GM19043 (cell line): ENCODE data around the gene MROH7.

Source experiments
- ATAC-seq: cut with Tn5 transposase; IDR thresholded peaks from one replicate; pipeline ENCODE4 v1.9.1; 2021; ENCODE audit warnings: low read depth; ENCODE audit not compliant: unreplicated experiment

The MROH7 gene

DNA sequence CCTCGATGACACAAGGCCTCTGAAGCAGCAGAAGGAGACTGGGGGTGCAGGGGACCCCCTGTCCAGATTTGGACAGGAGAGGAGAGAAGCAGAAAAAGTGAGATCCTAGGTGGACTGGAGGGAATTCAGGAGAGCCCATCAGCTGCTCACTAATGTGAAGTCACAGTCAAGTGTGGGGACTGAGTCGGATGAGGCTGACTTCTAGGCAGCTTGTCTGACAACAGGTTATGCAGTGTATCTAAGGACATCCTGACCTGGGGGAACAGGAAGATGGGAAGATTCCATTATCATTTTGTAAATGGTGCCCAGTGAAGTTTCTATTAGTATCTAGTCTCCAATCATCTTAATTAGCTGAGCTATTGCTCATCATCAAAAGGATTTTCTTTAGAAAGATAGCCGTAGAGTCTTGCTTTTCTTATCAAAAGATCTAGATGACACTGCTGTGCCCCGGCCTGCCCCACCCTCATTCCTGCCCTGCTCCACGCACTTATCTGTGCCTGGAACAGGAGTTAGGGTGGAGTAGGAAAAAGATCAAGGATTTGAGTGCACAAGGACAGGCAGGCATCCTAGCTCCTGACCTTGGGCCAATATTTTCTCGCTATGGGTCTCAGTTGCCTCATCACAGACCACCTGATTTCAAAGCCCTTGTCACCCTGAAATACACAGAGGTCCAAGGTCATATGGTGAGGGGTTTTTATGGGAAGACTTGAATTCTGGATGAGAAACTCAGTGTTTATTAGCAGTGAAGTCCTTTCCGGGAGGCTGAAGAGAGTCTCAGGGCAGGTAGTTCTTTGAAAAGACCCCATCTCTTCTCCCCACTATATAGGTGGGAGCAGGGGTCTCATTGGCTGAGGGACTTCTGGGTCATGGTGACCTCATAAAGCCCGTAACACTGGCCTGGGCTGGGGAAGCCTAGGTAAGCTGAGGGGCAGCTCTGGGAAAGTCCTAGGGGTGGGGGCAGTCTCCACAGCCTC lies at the start of gene MROH7:
MROH7 (plus strand) TSS at position 924 of the 974 bp plus-strand sequence. CDS start 11,141 bp downstream, outside the sequence.
- ATAC-seq, result no peak

DNA sequence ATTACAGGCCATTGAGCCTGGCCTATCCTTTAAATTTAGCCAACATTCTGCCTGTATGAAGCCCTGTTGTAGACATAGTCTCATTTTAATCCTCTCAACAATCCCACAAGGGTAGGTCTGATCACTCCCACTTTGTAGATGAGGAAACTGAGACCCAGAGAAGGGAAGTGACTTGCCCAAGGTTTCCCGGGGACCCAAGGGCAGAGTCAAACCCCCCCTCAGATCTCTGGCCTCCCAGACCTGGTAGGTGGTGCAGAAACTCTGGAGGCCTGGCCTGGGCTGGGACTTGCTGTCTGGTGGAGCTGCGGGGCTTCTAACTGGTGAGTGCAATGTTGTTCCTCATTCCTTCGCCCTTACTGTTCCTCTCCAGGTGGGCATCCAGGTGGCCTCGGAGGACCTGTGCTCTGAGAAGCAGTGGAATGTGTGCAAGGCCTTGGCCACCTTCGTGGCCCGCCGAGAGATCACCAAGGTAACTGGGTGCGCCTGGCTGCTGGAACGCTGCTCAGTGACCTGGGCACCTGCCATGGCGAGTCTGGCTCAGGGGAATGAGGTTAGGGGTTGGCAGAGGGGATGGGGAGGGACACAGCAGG lies 47.9 kb upstream of the MROH7 start:
- ATAC-seq, result no peak

DNA sequence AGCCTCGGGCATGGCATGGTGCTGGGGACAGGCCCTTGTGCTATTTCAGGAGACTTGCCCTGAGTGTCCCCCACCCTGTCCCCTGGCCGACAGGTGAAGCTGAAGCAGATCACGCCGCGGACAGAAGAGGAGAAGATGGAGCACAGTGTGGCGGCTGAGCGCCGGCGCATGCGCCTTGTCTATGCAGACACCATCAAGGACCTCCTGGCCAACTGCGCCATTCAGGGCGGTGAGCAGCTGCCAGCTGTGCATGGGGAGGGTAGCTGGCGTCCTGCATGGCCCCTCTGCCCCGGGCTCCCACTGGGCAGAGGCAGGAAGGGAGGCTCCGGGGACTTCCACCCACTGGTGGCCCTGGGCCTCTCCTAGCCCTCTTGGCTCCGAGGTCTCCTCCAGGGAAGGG lies 47.1 kb upstream of the MROH7 start:
- ATAC-seq, result no peak

DNA sequence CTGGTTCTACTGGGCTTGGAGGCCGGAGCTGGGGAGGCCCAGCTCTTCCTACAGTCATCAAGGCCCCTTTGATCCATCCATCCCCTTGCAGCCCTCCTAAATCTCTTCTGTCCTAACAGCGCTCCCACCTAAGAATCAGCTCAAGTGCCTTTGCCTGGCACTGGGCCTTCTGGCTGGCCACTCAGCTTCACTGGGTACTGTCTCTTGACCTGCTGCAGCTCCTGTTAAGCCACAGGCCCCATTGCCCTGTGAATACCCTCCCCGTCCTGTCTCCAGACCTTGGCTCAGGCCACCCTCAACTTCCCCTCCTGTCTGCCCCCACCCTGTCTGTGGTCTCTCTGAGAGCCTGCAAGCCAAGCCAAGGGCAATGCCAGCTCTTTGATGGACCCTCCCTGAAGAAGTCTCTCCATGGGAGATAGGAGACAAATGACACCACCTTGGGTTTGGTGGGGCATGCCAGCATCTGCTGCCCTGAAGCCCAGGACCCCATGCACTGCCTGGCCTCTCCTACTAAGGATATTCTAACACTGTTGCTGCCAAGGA lies 45.6 kb upstream of the MROH7 start:
- no peak for ATAC-seq

DNA sequence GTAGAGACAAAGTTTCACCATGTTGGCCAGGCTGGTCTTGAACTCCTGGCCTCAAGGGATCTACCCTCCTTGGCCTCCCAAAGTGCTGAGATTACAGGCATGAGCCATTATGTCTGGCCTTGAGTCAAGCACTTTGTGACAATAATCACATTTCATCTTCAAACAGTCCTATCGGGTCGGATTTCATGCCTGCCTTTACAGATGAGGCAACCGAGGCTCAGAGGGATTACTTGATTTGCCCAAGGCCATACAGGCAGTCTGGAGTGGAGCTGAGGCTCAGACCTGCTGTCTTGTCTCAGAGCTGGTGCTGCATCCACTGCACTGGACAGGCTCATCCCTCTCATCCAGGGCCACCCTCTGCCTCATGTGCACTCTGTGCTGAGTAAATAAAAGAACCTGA lies 44.8 kb upstream of the MROH7 start:
- ATAC-seq, result no peak

DNA sequence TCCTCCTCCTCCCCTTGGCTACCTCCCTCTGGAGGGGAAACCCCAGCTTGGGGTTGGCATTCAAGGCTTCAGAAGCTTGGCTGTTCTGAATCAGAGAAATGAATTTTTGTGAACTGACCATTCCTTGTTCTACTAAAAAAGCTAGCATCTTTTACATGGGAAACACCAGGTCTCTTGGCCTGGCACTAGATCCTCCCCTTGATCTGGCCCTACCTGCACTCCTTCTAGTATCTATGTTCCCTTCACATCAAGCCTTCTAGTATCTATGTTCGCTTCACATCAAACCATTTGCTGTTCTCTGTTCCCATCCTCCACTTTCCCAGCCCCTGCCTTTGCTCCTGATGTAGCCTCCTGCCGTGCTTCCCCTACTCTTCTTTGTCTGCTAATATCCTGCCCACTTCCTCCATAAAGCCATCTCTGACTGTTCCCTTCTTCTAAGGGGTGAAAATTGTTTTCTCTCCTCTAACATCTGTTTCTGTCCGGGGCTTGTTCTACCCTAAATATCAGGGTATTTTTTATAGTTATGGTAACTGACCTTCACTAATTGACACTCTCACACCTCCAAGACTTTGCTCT lies 44.0 kb upstream of the MROH7 start:
- ATAC-seq, result no peak

DNA sequence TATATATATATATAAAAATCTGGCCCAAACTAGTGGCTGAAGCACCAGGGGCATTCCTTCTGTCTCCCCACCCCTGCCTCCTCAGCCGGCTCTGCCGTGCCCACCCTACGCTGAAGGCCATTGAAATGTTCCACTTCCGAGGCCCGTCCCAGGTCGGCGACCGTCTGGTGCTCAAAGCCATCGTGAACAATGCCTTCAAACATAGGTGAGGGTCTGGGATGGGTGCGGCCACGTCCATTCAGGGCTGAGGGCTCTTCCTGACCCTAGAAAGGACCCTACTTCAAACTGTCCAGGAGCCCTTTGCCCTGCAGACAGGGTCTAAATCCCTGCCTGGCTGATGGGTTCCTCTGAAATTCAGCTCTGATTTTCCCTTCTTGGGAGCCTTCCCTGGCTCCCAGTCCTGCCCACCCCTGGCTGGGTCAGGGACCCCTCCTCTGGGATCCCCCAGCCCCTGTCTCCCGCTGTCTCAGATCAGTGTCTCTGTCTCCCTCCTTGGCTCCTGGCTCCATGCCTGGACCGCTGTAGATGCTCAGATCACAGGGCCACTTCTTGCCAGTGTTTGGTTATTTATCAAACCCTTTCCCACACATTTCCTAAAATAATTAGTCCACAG lies 42.3 kb upstream of the MROH7 start:
- no peak for ATAC-seq

DNA sequence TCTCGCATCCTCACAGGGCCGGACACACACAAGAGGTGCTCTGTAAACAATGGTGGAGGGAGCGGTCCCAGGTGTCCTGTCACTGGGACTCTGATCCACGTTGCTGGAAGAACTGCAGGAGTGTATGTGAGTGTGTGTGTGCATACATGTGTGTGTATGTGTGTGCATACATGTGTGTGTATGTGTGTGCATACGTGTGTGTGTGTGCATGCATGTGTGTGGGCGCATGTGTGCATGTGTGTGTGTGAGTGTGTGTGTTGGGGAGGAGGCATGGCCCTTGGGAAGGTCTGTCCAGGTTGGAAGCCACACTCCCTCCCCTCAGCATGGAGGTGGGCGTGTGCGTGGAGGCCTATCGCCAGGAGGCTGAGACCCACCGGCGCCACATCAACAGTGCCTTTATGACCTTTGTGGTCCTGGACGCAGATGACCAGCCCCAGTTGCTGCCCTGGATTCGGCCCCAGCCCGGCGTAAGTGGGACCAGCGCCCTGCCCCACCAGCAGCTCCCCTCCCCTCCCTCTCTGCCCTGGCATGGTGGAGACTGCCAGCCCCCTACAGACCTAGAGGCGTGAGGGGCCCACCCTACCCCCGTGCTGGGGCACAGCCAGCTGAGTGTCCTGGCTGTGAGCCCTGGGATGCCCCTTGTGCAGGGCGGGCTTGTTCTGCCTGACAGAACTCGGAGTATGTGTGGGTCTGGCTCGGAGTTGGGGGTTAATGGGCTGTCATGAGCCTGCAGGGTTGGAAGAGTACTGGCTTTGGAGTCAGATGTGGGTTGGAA lies 40.5 kb upstream of the MROH7 start:
- ATAC-seq, result no peak

DNA sequence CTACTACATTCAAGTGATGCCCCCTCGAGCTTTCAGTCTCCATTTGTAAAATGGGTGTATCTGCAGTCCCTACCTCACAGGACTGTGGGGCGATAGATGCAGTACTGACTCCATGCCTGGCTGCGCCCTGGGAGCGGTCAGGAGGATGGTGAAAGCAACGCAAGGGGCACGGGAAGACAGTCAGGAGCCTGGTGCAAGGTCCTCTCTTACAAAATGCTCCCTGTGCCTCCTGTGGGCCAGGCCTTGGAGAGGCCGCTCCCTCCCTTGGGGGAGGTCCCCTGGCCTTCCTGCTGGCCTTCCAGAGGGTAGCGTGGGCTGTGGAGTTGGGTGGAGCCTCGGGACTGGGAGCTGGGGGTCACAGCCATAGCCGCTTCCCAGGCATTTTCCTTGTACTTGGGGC lies 39.9 kb upstream of the MROH7 start:
- ATAC-seq, result no peak

DNA sequence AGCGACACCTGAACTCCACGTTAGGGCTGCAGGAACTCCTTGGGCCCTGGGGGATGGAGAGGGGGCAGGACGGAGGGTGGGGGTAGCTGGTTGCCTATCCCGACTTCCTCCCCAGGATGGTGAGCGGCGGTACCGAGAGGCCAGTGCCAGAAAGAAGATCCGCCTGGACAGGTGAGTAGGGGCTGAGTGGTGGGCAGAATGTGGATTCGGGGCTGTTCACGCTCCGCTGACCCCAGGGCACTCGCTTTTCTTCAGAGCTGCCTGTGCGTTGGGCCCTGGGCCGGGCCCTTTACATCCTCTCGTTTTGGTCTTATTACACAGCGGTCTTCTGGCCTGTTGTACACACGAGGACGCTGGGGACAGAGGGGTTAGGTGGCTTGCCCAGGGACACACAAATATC lies 39.0 kb upstream of the MROH7 start:
- ATAC-seq, result no peak

DNA sequence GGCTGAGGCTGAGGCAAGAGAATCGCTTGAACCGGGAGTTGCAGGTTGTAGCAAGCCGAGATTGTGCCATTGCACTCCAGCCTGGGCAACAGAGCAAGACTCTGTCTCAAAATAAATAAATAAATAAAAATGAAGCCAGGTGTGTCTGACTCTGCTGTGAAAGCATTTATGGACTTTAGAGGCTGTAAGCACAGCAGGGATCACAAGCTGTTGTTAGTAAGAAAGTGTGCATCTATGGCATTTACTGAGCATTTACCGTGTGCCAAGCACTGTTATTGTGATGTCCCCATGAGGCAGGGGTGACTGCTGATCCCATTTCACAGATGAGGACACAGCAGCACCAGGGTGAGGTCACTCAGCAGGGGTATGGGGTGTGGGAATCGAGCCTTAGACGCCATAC lies 38.3 kb upstream of the MROH7 start:
- no peak for ATAC-seq

DNA sequence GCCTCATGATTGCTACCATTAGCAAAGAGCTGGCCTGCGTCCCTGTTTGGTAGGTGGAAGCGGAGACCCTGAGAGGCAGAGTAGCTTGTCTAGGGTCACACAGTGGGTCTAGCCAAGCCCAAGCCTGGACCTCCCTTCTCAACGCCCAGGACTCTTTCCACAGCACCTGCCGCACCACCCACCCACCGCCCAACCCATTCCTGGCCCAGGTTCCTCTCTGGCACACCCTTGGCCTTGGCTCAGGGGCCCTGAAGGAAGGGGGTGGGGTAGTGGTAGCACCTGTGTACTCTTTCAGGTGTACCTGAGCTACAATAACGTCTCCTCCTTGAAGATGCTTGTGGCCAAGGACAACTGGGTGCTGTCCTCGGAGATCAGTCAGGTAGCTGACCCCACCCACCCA lies 37.5 kb upstream of the MROH7 start:
- no peak for ATAC-seq

DNA sequence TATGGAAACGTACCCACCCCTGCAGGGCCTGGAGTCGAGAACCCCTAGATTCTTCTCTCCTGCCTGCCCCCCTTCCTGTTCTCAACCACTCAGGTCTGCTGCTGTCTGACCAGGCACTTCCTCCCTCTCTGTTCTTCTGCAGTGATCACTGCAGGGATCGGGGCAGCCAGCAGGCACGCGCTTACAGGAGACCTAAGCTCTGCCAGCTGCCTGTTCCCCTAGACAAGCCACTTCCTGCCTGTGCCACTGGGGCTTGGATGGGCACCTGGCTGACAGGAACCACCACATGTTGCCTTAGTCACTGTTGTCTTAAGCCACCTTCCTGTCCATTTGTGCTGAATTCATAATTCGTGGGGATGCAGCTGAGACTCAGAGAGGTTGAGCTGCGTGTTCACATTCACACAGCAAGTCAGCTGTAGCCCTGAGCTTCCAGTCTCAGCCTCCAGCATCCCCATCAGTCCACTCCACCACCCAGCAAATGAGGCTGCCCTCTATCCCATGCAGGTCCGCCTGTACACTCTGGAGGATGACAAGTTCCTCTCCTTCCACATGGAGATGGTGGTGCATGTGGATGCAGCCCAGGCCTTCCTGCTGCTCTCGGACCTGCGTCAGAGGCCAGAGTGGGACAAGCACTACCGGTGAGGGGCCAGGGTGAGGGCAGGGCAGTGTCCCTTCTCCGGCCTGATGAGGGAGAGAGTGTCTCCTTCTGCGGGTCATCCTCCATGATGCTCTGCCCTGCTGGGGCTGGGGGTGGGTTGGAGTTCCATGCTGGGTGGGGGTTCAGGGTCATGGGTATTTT lies 36.8 kb upstream of the MROH7 start:
- no peak for ATAC-seq

DNA sequence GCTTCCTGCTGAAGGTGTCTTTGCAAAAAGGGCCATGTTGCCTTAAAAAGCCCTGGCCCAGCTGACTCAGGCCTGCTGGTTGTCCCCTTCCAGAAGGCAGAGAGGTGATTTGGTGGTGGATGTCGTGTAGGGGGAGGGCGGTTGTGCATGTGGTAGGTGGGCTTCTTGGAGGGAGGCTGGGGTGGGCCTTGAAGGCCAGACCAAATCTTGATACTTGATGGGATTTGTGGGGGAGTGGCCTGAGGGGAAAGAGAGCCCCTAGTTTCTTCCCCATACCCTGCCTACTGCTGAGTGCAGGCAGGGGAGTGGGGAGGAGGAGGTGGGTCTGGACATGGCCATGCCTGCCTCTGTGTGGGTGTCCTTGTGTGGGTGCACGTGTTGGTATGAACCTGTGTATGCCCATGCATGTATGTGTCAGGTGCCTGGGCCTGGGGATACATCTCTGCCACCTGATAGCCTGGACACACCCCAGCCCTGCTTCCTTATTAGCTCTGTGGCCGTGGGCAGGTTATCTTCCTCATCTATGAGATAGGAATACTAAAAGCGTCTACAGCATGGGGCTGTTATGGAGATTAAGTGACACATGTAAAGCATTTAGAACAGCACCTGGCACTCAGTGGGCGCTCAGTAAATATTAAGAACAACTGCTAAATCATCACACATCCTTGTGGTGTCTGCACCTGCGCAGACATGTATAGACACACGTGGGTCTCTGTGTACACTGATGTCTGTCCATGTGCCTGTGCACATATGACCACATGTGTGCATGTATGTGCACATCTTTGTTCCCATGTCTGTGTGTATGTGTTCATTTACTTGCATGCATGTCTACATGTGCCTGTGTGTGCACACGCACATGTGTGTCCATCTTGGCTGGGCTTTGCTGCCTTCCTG lies 35.2 kb upstream of the MROH7 start:
- ATAC-seq, result no peak

DNA sequence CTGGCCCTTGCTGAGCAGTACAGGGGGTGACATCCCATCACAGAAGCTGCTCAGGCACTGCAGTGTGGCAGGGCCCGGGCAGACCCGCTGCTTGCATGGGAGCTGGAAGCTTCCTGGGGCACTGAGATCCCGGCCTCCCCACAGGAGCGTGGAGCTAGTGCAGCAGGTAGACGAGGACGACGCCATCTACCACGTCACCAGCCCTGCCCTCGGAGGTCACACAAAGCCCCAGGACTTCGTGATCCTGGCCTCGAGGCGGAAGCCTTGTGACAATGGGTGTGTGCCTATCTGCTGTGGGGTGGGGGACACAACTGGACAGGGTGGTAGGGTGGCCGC lies 34.6 kb upstream of the MROH7 start:
- ATAC-seq, result no peak

DNA sequence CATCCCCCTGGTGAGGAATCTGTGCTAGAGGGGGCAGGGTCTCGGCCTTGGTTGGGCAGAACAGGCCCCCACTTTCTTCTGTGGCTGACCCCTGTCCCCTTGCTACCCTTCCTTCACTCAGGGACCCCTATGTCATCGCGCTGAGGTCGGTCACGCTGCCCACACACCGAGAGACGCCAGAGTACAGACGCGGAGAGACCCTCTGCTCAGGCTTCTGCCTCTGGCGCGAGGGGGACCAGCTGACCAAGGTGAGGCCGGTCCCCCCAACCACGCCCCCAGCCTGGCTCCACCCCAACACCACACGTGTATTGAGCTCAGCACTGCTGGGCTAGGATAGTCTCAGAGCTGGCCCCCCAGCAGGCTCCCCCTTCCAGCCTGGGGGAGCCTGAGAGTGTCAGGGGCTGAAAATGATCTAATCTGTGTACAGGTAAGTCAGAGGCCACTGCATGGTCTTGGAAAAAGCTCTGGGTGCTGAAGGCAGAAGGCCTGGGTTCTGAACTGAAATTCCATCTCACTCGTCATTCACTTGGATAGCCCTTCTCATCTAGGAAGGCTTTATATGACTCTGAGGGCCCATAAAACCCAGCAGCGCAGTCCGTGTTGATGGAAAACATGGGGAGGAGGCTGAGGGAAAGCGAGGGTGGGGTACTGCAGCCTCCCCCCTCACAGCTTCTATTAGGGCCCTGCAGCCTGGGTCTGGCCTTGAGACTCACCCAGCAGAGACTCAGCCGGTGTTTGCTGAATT lies 33.6 kb upstream of the MROH7 start:
- no peak for ATAC-seq

DNA sequence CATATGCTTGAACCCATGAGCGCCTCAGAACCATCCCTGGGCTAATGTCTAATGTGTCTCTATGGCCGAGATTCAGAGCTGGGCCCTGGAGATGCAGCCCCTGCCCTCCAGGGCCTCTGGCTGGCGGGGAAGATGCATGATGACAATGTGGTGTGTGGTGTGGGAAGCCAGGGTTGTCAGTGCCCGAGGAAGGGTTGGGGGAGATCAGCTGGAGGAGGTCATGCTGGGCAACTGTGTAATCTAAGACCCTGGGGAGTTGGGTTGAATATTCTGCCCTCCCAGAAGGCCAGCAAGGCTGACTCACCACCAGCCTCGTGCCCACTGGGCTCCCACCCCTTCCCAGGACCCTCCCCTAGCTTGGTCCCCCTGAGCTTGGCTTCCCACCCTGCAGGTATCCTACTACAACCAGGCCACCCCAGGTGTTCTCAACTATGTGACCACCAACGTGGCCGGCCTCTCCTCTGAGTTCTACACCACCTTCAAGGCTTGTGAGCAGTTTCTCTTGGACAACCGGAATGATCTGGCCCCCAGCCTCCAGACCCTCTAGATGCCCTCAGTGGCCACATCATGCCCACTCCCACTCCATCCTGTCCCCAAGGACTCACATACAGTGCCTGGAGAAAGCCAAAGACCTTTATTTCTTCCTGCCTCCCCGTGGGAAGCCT lies 32.9 kb upstream of the MROH7 start:
- ATAC-seq, result no peak
